AG09309 (cell line): ENCODE results near the gene H6PD.

Experiments used
- DNase-seq: peaks from one replicate; pipeline ENCODE4 v3.0.0-alpha.2; 2010; ENCODE audit warnings: low read depth
- H3K4me3 ChIP-seq: 2 replicates; pipeline ENCODE4 v1.5.1; 2011; ENCODE audit warnings: mild to moderate bottlenecking, low read depth, low read length, moderate library complexity; ENCODE audit not compliant: control insufficient read depth
- CTCF ChIP-seq: IDR thresholded peaks from 2 replicates; pipeline ENCODE4 v1.5.1; 2011; ENCODE audit warnings: mild to moderate bottlenecking, low read depth, low read length, inconsistent platforms; ENCODE audit not compliant: insufficient read depth, control insufficient read depth; ENCODE audit errors: missing control alignments

The H6PD gene

GRCh38 chr1:9316512-9316911 lies 81.9 kb downstream of the H6PD start:
- TF ChIP-seq CTCF: no peak
- H3K4me3 ChIP-seq: no peak overlapping the region
- no peak for DNase-seq

GRCh38 chr1:9317072-9317471 lies 82.5 kb downstream of the H6PD start:
- no peak for TF ChIP-seq CTCF
- no peak for DNase-seq
- H3K4me3 ChIP-seq: no peak overlapping the region

- TF ChIP-seq CTCF: no peak
- no peak for DNase-seq
- H3K4me3 ChIP-seq: no peak overlapping the region
Measured at GRCh38 chr1:9317591-9318417, 83.2 kb downstream of the H6PD start.

- DNase-seq: no peak
- H3K4me3 ChIP-seq: no peak overlapping the region
- no peak for TF ChIP-seq CTCF
Measured at GRCh38 chr1:9319208-9319788, 84.7 kb downstream of the H6PD start.

- H3K4me3 ChIP-seq: no peak overlapping the region
- TF ChIP-seq CTCF: no peak
- DNase-seq: no peak
Measured at GRCh38 chr1:9319789-9320519, 85.4 kb downstream of the H6PD start.
